ENCODE data around the gene PDS5B.
A peak's percentile ranks its signal among the peaks of the same experiment; 100 is the strongest.
"Not testable (repeated sequence)": the region's sequence is repeated elsewhere in the genome, so short reads cannot be mapped to it uniquely, and the experiment has no call there.

Gene PDS5B

GRCh38 chr13:32586080-32586900 is at the start of gene PDS5B:
Gene PDS5B, plus strand, starts transcription at chr13:32586452. Its CDS starts 62,321 bp downstream, at chr13:32648773.
- TF ChIP-seq JUND (IDR thresholded peaks at IDR 0.05; ENCODE audit: low read depth), result no peak
- in situ Hi-C loops (cut with HindIII; ENCODE audit: low pct_unique_long_range_greater_than_20kb, low sequenced_read_pairs), result no loop called here

GRCh38 chr13:32537580-32538142 is 48.6 kb upstream of the PDS5B start:
- in situ Hi-C loops (cut with HindIII; ENCODE audit: low pct_unique_long_range_greater_than_20kb, low sequenced_read_pairs), result no loop called here
- DNase-seq (ENCODE audit: low read depth in 1 of 2, low spot score in 1 of 2), result no peak
- no peak for TF ChIP-seq JUND (IDR thresholded peaks at IDR 0.05; ENCODE audit: low read depth)

More at GRCh38 chr13:32586080-32586900, at the start of gene PDS5B:
- DNase-seq (ENCODE audit: low read depth in 1 of 2, low spot score in 1 of 2), result peak; percentile 73 to 93

GRCh38 chr13:32538143-32538620 is 48.1 kb upstream of the PDS5B start:
- in situ Hi-C loops (cut with HindIII; ENCODE audit: low pct_unique_long_range_greater_than_20kb, low sequenced_read_pairs), result no loop called here
- DNase-seq (ENCODE audit: low read depth in 1 of 2, low spot score in 1 of 2), result peak in 1 of 2 experiments; percentile 1
- no peak for TF ChIP-seq JUND (IDR thresholded peaks at IDR 0.05; ENCODE audit: low read depth)

- no peak for TF ChIP-seq JUND (IDR thresholded peaks at IDR 0.05; ENCODE audit: low read depth)
- DNase-seq (ENCODE audit: low read depth in 1 of 2, low spot score in 1 of 2), result peak; percentile 56 to 94
- in situ Hi-C loops (cut with HindIII; ENCODE audit: low pct_unique_long_range_greater_than_20kb, low sequenced_read_pairs), result no loop called here
These were observed 47.5 kb upstream of the PDS5B start, which contains the start of gene N4BP2L2 for GRCh38 chr13:32538621-32539246. Gene N4BP2L2, minus strand, starts transcription at chr13:32538795. Its CDS starts 1,768 bp downstream, at chr13:32537027.

GRCh38 chr13:32542221-32542620 is 44.0 kb upstream of the PDS5B start:
- no peak for TF ChIP-seq JUND (IDR thresholded peaks at IDR 0.05; ENCODE audit: low read depth)
- DNase-seq (ENCODE audit: low read depth in 1 of 2, low spot score in 1 of 2), result no peak
- in situ Hi-C loops (cut with HindIII; ENCODE audit: low pct_unique_long_range_greater_than_20kb, low sequenced_read_pairs), result no loop called here

- TF ChIP-seq JUND (IDR thresholded peaks at IDR 0.05; ENCODE audit: low read depth), result no peak
- no peak for DNase-seq (ENCODE audit: low read depth in 1 of 2, low spot score in 1 of 2)
- in situ Hi-C loops (cut with HindIII; ENCODE audit: low pct_unique_long_range_greater_than_20kb, low sequenced_read_pairs), result no loop called here
These were observed 41.2 kb upstream of the PDS5B start for GRCh38 chr13:32545083-32545482.

GRCh38 chr13:32548837-32549236 is 37.4 kb upstream of the PDS5B start:
- TF ChIP-seq JUND (IDR thresholded peaks at IDR 0.05; ENCODE audit: low read depth), result no peak
- in situ Hi-C loops (cut with HindIII; ENCODE audit: low pct_unique_long_range_greater_than_20kb, low sequenced_read_pairs), result no loop called here
- DNase-seq (ENCODE audit: low read depth in 1 of 2, low spot score in 1 of 2), result no peak

- no peak for TF ChIP-seq JUND (IDR thresholded peaks at IDR 0.05; ENCODE audit: low read depth)
- in situ Hi-C loops (cut with HindIII; ENCODE audit: low pct_unique_long_range_greater_than_20kb, low sequenced_read_pairs), result no loop called here
- no peak for DNase-seq (ENCODE audit: low read depth in 1 of 2, low spot score in 1 of 2)
These were observed 36.5 kb upstream of the PDS5B start for GRCh38 chr13:32549788-32550187.

- TF ChIP-seq JUND (IDR thresholded peaks at IDR 0.05; ENCODE audit: low read depth), result no peak
- DNase-seq (ENCODE audit: low read depth in 1 of 2, low spot score in 1 of 2), result no peak
- in situ Hi-C loops (cut with HindIII; ENCODE audit: low pct_unique_long_range_greater_than_20kb, low sequenced_read_pairs), result no loop called here
These were observed 32.5 kb upstream of the PDS5B start for GRCh38 chr13:32553720-32554119.

- in situ Hi-C loops (cut with HindIII; ENCODE audit: low pct_unique_long_range_greater_than_20kb, low sequenced_read_pairs), result no loop called here
- DNase-seq (ENCODE audit: low read depth in 1 of 2, low spot score in 1 of 2), result no peak
- no peak for TF ChIP-seq JUND (IDR thresholded peaks at IDR 0.05; ENCODE audit: low read depth)
These were observed 30.6 kb upstream of the PDS5B start for GRCh38 chr13:32555613-32556012.

GRCh38 chr13:32560842-32561241 is 25.4 kb upstream of the PDS5B start:
- DNase-seq (ENCODE audit: low read depth in 1 of 2, low spot score in 1 of 2); in situ Hi-C loops (cut with HindIII; ENCODE audit: low pct_unique_long_range_greater_than_20kb, low sequenced_read_pairs): not testable (repeated sequence)

- in situ Hi-C loops (cut with HindIII; ENCODE audit: low pct_unique_long_range_greater_than_20kb, low sequenced_read_pairs); DNase-seq (ENCODE audit: low read depth in 1 of 2, low spot score in 1 of 2): not testable (repeated sequence)
These were observed 10.6 kb upstream of the PDS5B start for GRCh38 chr13:32575687-32576086.

GRCh38 chr13:32577032-32577431 is 9.2 kb upstream of the PDS5B start:
- no peak for DNase-seq (ENCODE audit: low read depth in 1 of 2, low spot score in 1 of 2)
- TF ChIP-seq JUND (IDR thresholded peaks at IDR 0.05; ENCODE audit: low read depth), result no peak
- in situ Hi-C loops (cut with HindIII; ENCODE audit: low pct_unique_long_range_greater_than_20kb, low sequenced_read_pairs), result no loop called here
